Measurements from ENCODE around the gene CLEC16A. TPM values are rescaled to one million over a fixed set of nuclear protein-coding genes. Genes with fewer than 3 reads are reported as not detected.

Gene CLEC16A, protein sequence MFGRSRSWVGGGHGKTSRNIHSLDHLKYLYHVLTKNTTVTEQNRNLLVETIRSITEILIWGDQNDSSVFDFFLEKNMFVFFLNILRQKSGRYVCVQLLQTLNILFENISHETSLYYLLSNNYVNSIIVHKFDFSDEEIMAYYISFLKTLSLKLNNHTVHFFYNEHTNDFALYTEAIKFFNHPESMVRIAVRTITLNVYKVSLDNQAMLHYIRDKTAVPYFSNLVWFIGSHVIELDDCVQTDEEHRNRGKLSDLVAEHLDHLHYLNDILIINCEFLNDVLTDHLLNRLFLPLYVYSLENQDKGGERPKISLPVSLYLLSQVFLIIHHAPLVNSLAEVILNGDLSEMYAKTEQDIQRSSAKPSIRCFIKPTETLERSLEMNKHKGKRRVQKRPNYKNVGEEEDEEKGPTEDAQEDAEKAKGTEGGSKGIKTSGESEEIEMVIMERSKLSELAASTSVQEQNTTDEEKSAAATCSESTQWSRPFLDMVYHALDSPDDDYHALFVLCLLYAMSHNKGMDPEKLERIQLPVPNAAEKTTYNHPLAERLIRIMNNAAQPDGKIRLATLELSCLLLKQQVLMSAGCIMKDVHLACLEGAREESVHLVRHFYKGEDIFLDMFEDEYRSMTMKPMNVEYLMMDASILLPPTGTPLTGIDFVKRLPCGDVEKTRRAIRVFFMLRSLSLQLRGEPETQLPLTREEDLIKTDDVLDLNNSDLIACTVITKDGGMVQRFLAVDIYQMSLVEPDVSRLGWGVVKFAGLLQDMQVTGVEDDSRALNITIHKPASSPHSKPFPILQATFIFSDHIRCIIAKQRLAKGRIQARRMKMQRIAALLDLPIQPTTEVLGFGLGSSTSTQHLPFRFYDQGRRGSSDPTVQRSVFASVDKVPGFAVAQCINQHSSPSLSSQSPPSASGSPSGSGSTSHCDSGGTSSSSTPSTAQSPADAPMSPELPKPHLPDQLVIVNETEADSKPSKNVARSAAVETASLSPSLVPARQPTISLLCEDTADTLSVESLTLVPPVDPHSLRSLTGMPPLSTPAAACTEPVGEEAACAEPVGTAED
- total RNA-seq: 100 to 1,000 TPM in 2 of 4 donors, 10 to 100 TPM in 2; 38.2 to 153 (median 92.7) TPM

DNA sequence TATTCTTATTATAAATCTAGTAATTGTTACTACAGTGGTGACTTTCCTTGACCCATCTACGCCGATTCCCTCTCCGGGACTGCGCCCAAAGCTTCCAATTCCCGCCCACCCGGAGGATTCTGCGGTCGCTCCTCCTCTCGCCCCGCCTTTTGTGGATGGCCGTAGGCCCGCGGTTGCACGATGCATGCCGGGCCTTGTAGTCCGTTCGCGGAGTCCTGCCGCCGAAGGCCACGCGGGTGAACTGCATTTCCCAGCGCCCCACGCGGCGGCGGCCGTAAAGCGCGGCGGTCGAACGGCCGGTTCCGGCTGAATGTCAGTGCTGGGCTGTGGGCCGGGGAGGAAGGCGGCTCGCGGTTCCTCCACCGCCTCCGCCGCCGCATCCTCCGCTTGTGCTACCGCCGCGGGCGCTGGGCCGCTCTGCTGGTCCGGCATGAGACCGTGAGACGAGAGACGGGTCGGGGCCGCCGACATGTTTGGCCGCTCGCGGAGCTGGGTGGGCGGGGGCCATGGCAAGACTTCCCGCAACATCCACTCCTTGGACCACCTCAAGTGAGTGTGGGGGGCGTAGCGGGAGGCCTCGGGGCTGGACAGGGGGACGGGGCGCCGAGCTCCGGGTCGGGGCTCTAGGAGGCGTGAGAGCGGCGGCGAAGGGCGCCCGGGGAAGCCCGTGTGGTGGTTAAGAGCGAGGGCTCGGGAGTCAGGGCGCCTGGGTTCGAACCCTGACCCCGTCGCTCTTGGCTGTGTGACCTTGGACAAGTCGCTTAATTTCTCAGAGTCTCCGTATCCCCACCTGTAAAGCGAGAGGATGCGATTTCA lies at the start of gene CLEC16A:
Gene CLEC16A (plus strand): TSS at position 316 of the 816 bp plus-strand sequence. CDS start 154 bp downstream, at position 470.
- in situ Hi-C loops (cut with MboI; ENCODE audit: low pct_ligation_motif_present in 1 of 4, low pct_unique_long_range_greater_than_20kb in 1 of 4, low sequenced_read_pairs in 3 of 4) (no loop called here), intact Hi-C loops (cut with DNase I; ENCODE audit: low total_unique reads) (no loop called here)
- H3K9me3 ChIP-seq: no peaks in the 10 kb centered on the region
- no peaks in the 10 kb centered on the region for H3K27me3 ChIP-seq
- TF ChIP-seq POLR2A (IDR thresholded peaks at IDR 0.05): peak; percentile 83
- TF ChIP-seq, protein P1, sequence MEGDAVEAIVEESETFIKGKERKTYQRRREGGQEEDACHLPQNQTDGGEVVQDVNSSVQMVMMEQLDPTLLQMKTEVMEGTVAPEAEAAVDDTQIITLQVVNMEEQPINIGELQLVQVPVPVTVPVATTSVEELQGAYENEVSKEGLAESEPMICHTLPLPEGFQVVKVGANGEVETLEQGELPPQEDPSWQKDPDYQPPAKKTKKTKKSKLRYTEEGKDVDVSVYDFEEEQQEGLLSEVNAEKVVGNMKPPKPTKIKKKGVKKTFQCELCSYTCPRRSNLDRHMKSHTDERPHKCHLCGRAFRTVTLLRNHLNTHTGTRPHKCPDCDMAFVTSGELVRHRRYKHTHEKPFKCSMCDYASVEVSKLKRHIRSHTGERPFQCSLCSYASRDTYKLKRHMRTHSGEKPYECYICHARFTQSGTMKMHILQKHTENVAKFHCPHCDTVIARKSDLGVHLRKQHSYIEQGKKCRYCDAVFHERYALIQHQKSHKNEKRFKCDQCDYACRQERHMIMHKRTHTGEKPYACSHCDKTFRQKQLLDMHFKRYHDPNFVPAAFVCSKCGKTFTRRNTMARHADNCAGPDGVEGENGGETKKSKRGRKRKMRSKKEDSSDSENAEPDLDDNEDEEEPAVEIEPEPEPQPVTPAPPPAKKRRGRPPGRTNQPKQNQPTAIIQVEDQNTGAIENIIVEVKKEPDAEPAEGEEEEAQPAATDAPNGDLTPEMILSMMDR (IDR thresholded peaks at IDR 0.05): peak in 3 of 5 experiments; percentile 10 to 51 (median 16)
- TF ChIP-seq POLR2AphosphoS5 (IDR thresholded peaks at IDR 0.05): peak; percentile 87 to 95 (median 88)
- no peak for TF ChIP-seq EP300 (IDR thresholded peaks at IDR 0.05; ENCODE audit: low read depth)
- H3K4me1 ChIP-seq: peaks cover 18 to 57% (median 45%) of the 10 kb centered on the region in 4 donors
- peak within 1 kb of the TSS; percentile 66 to 97 (median 90) for H3K4me3 ChIP-seq
- DNase-seq: peak; percentile 98
- WGBS, 2 donors (ENCODE audit: low coverage in 1 of 2): 0% methylated on average over 2 to 66 of the region's 86 CpGs
- H3K27ac ChIP-seq: peak within 1 kb of the TSS; percentile 87 to 89 (median 88)
- H3K36me3 ChIP-seq: no peaks in the 10 kb centered on the region

DNA sequence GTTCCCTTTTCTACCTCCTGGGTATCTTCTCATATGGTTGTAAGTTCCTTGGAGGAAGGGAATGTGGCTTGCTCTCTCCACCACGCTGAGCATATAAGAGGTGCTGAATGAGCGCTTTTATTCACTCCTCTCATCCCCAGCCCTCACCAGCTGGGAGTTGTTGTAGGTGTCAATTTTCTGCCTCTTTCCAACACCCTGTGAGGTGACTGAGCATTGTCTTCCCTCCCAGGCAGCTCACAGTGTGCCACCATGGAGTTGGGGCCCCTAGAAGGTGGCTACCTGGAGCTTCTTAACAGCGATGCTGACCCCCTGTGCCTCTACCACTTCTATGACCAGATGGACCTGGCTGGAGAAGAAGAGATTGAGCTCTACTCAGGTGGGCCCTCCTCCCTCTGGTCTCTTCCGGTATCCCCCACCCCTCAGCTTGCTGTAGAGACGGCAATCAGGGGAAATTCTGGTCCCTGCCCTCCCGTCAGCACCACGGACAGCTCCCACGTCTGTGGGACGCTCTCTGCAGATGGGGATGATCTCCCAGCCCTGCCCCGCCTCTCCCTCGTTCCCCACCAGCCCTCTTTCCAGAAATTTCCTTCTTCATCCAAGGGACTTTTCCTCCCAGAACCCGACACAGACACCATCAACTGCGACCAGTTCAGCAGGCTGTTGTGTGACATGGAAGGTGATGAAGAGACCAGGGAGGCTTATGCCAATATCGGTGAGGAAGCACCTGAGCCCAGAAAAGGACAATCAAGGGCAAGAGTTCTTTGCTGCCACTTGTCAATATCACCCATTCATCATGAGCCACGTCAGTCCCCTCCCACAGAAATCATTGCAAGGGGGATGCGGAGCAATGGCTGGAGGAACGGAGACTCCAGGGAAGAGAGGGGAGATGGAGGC lies 49.1 kb upstream of the CLEC16A start:
- Histone ChIP-seq H3K27me3 (no peaks in the 10 kb centered on the region), H3K9me3 (no peaks in the 10 kb centered on the region), H3K36me3 (no peaks in the 10 kb centered on the region), H3K4me3 (no peak overlapping the region), H3K27ac (no peak overlapping the region), H3K4me1 (no peaks in the 10 kb centered on the region)
- intact Hi-C loops (cut with DNase I; ENCODE audit: low total_unique reads) (no loop called here), in situ Hi-C loops (cut with MboI; ENCODE audit: low pct_ligation_motif_present in 1 of 4, low pct_unique_long_range_greater_than_20kb in 1 of 4, low sequenced_read_pairs in 3 of 4) (loop anchor here in 1 of 4 donors (25.0 kb wide), 1 partner anchor 633 kb away; no protein-coding TSS in a partner anchor)
- DNase-seq: peak; percentile 33
- TF ChIP-seq, protein P1 (IDR thresholded peaks at IDR 0.05): no peak
- TF ChIP-seq POLR2AphosphoS5 (IDR thresholded peaks at IDR 0.05) (no peak), EP300 (IDR thresholded peaks at IDR 0.05; ENCODE audit: low read depth) (no peak), POLR2A (IDR thresholded peaks at IDR 0.05) (no peak)
- WGBS, 2 donors (ENCODE audit: low coverage in 1 of 2): 48 to 58% methylated on average over 3 to 17 of the region's 17 CpGs

DNA sequence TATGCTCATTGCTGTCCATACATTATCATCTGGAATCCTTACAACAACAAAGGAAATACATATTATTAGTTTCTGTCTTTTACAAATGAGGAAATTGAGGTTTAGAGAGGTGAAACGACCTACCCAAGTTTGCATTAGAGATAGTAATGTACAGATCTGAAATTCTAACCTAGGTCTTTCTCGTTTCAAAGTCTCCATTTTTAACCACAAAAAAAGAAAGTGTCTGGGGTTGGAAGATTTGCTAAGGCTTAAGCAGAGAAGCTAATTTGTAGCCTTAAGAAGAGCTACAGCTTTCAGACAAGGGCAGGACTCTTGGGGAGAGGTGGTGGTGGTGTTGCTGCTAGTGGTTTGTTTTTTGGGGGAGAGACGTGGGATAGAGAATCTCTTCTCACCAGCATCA lies 48.2 kb upstream of the CLEC16A start:
- no peaks in the 10 kb centered on the region for H3K36me3 ChIP-seq
- H3K4me3 ChIP-seq: no peak overlapping the region
- H3K4me1 ChIP-seq: no peaks in the 10 kb centered on the region
- DNase-seq: no peak
- H3K27ac ChIP-seq: peak overlapping the region in 1 of 4 donors; percentile 23
- WGBS, 2 donors (ENCODE audit: low coverage in 1 of 2): 57 to 65% methylated on average over 1 to 3 of the region's 3 CpGs
- TF ChIP-seq, protein P1 (IDR thresholded peaks at IDR 0.05): no peak
- TF ChIP-seq EP300 (IDR thresholded peaks at IDR 0.05; ENCODE audit: low read depth) (no peak), POLR2A (IDR thresholded peaks at IDR 0.05) (no peak), POLR2AphosphoS5 (IDR thresholded peaks at IDR 0.05) (no peak)
- H3K9me3 ChIP-seq: no peaks in the 10 kb centered on the region
- H3K27me3 ChIP-seq: no peaks in the 10 kb centered on the region
- in situ Hi-C loops (cut with MboI; ENCODE audit: low pct_ligation_motif_present in 1 of 4, low pct_unique_long_range_greater_than_20kb in 1 of 4, low sequenced_read_pairs in 3 of 4): loop anchor here in 1 of 4 donors (25.0 kb wide), 1 partner anchor 634 kb away; no protein-coding TSS in a partner anchor
- intact Hi-C loops (cut with DNase I; ENCODE audit: low total_unique reads): no loop called here

Measured in transverse colon (tissue), 4 donors.